ENCODE results near the gene GPR15LG.
"Not testable (repeated sequence)": the region's sequence is repeated elsewhere in the genome, so short reads cannot be mapped to it uniquely, and the experiment has no call there.

Gene GPR15LG

DNA sequence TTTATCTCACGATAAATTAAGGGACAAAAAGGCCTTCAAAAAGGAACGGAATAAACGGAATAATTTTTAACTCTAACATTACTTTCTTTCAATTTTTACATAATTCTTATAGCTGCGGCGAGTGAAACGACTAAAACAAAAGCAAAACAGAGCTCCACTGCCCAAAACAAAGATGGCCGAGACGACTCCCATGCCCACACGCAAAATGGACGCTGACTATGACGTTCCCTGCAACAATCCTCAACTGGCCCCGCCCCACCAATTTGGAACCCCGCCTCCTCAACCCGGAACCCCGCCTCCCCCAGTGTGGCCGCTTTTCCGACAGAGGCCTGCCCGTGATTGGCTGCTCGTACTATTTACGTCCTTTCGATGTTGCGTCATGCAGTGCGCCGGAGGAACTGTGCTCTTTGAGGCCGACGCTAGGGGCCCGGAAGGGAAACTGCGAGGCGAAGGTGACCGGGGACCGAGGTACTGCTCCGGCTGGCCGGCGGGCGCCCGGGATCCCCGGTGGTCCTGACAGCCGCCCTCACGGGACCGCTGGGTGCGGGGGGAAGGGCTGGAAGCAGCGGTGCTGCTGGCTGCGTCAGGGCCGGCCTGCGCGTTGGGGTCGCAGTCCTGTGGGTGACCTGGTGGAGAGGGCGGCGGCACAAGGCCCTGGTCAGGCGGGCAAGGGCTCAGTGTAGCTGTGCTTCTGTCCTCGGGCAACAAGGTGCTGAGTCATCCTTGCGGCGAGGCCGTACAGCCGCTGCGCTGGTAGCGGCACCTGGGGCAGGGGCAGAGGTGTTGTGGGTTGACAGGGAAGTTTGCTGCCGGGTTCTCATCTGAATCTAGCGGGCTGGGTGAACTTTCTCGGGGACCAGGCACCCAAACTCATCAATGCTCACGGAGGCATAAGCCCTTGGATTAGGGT lies 34.2 kb upstream of the GPR15LG start, which contains the start of gene GHITM:
GHITM (plus strand) TSS at position 384 of the 910 bp plus-strand sequence. CDS start 1,992 bp downstream, outside the sequence.
- TF ChIP-seq, protein P1, sequence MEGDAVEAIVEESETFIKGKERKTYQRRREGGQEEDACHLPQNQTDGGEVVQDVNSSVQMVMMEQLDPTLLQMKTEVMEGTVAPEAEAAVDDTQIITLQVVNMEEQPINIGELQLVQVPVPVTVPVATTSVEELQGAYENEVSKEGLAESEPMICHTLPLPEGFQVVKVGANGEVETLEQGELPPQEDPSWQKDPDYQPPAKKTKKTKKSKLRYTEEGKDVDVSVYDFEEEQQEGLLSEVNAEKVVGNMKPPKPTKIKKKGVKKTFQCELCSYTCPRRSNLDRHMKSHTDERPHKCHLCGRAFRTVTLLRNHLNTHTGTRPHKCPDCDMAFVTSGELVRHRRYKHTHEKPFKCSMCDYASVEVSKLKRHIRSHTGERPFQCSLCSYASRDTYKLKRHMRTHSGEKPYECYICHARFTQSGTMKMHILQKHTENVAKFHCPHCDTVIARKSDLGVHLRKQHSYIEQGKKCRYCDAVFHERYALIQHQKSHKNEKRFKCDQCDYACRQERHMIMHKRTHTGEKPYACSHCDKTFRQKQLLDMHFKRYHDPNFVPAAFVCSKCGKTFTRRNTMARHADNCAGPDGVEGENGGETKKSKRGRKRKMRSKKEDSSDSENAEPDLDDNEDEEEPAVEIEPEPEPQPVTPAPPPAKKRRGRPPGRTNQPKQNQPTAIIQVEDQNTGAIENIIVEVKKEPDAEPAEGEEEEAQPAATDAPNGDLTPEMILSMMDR (IDR thresholded peaks at IDR 0.05; ENCODE audit: low read depth, low read length, missing control alignments) = peak; percentile 19
- peak within 1 kb of the TSS; percentile 85 for H3K4me3 ChIP-seq (replicated peaks; ENCODE audit: low read depth, low read length)
- peak; percentile 92 for DNase-seq (ENCODE audit: extremely low read depth, low read depth)

DNA sequence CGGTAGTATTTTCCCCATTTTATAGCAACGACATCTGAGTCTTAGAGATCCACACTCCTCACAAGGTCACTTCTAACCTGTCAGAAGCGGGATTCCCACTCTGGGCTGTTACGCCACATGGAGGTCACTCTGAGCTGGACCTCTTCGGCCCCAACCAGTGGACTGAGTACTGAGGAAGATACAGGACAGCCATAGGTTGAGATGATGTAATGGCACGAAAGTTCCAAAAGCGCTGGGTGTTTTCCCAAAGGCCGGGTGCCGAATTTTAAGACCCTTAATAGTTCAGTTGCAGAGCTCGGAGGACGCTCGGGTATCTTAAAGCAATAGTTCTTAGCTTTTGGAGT lies 33.6 kb upstream of the GPR15LG start:
- peak overlapping the region; percentile 85 for H3K4me3 ChIP-seq (replicated peaks; ENCODE audit: low read depth, low read length)
- TF ChIP-seq, protein P1 (IDR thresholded peaks at IDR 0.05; ENCODE audit: low read depth, low read length, missing control alignments) = no peak
- no peak for DNase-seq (ENCODE audit: extremely low read depth, low read depth)

DNA sequence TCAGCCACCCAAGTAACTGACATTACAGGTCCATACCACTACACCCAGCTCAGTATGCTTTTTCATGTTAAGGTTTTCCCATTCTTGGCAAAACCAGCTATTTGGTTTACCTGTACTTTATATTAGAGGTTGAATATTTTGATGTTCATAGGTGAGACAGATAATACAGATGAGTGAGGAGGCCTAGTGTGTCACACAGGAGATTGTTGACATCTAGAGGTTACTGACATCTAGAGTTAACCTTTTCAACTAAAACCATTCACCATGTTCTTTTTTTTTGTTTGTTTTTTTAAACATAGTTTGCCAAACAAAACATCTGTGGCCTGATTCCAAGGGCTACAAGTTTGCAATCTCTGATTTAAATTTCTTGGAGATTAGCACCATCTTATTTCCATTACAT lies 26.3 kb upstream of the GPR15LG start:
- no peak overlapping the region for H3K4me3 ChIP-seq (replicated peaks; ENCODE audit: low read depth, low read length)
- no peak for DNase-seq (ENCODE audit: extremely low read depth, low read depth)
- TF ChIP-seq, protein P1 (IDR thresholded peaks at IDR 0.05; ENCODE audit: low read depth, low read length, missing control alignments) = no peak

DNA sequence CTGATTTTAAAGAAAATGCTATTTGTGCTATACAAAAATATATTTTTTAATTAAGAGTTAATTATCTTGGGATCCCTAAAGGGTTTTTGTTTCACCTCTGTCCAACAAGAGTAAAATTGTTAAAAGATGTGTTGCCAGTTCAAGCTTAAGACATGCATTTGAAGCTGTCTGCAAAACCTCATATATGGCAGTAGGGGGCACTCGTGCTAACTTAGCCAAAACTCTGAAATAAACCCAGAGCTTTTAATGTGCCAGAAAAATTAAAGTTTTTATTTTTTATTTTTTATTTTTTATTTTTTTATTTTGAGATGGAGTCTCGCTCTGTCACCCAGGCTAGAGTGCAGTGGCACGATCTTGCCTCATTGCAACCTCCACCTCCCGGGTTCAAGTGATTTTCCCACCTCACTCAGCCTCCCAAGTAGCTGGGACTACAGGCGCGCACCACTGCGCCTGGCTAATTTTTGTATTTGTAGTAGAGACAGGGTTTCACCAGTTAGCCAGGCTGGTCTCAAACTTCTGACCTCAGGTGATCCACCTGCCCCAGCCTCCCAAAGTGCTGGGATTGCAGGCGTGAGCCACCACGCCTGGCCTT lies 25.5 kb upstream of the GPR15LG start:
- TF ChIP-seq, protein P1 (IDR thresholded peaks at IDR 0.05; ENCODE audit: low read depth, low read length, missing control alignments) = peak; percentile 69
- peak; percentile 15 for DNase-seq (ENCODE audit: extremely low read depth, low read depth)

DNA sequence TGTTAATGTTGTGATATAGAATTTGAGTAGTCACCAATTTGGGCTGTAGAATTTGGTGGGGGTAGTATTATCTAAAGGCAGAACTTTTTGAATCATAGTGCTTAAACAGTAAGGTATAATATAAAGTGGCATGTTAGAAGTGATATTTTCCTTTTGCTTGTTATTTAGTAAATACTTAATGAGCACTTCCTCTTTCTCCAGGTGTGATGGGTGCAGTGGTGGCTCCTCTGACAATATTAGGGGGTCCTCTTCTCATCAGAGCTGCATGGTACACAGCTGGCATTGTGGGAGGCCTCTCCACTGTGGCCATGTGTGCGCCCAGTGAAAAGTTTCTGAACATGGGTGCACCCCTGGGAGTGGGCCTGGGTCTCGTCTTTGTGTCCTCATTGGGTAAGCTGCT lies 23.7 kb upstream of the GPR15LG start:
- no peak overlapping the region for H3K4me3 ChIP-seq (replicated peaks; ENCODE audit: low read depth, low read length)
- TF ChIP-seq, protein P1 (IDR thresholded peaks at IDR 0.05; ENCODE audit: low read depth, low read length, missing control alignments) = no peak
- no peak for DNase-seq (ENCODE audit: extremely low read depth, low read depth)

More for the DNA sequence above, 25.5 kb upstream of the GPR15LG start:
- H3K4me3 ChIP-seq (replicated peaks; ENCODE audit: low read depth, low read length) = not testable (repeated sequence)

DNA sequence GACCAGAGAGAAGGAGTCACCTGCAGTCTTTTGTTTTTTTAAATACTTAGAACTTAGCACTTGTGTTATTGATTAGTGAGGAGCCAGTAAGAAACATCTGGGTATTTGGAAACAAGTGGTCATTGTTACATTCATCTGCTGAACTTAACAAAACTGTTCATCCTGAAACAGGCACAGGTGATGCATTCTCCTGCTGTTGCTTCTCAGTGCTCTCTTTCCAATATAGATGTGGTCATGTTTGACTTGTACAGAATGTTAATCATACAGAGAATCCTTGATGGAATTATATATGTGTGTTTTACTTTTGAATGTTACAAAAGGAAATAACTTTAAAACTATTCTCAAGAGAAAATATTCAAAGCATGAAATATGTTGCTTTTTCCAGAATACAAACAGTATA lies 20.8 kb upstream of the GPR15LG start:
- no peak overlapping the region for H3K4me3 ChIP-seq (replicated peaks; ENCODE audit: low read depth, low read length)
- TF ChIP-seq, protein P1 (IDR thresholded peaks at IDR 0.05; ENCODE audit: low read depth, low read length, missing control alignments) = no peak
- no peak for DNase-seq (ENCODE audit: extremely low read depth, low read depth)
